Measurements from ENCODE around the gene ATP6V1D. TPM values are rescaled to one million over a fixed set of nuclear protein-coding genes. Genes with fewer than 3 reads are reported as not detected.

The ATP6V1D gene
- total RNA-seq, 1 donor from 2014 or later: 67.8 TPM

DNA sequence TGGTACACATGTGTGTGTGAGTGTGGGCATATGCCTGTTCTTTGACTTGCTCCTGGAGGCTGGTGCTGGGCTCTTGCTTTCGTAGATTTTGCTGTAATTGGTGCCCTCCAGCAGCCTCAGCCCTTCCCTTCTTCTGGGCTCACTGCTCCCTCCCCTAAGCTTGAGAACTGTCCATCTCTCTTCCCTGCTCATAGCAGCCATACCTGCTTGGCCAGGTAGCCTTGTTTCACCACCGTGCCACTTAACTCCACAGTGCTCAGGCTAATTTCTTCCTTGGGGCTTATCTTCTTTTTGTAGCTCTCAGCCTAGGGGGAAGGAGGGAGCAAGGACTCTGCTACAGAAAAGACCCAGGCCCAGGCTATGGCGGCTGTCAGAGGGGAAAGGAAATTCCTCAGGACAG, 32.5 kb upstream of the ATP6V1D start:
- H3K27ac Mint-ChIP-seq (ENCODE audit: unreplicated experiment): no peak overlapping the region

DNA sequence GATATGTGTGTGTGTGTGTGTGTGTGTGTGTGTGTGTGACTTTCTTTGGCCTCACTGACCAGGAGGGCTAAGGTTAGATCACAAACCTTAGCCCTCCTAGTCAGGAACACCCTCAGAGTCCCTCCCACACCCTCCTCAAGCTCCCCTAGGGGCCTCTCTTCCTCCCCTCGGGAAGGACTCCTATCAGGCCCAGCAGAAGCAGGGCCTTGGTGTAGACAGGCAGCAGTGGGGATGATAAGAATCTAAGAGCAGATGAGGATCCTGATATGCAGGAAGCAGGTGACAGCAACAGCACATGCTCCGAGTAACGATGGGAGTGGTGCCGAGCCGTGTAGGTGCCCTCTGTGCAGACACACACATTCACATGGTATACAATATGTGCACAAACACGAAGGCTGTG, 31.7 kb upstream of the ATP6V1D start:
- Mint-ChIP-seq H3K4me1 (ENCODE audit: unreplicated experiment) (peaks cover under 1% of the 10 kb centered on the region), H3K4me3 (ENCODE audit: unreplicated experiment) (no peak overlapping the region), H3K27me3 (ENCODE audit: unreplicated experiment) (no peaks in the 10 kb centered on the region), H3K36me3 (ENCODE audit: unreplicated experiment) (peaks cover 8% of the 10 kb centered on the region), H3K9me3 (ENCODE audit: unreplicated experiment) (no peaks in the 10 kb centered on the region), H3K27ac (ENCODE audit: unreplicated experiment) (no peak overlapping the region)
- TF ChIP-seq, protein P1, sequence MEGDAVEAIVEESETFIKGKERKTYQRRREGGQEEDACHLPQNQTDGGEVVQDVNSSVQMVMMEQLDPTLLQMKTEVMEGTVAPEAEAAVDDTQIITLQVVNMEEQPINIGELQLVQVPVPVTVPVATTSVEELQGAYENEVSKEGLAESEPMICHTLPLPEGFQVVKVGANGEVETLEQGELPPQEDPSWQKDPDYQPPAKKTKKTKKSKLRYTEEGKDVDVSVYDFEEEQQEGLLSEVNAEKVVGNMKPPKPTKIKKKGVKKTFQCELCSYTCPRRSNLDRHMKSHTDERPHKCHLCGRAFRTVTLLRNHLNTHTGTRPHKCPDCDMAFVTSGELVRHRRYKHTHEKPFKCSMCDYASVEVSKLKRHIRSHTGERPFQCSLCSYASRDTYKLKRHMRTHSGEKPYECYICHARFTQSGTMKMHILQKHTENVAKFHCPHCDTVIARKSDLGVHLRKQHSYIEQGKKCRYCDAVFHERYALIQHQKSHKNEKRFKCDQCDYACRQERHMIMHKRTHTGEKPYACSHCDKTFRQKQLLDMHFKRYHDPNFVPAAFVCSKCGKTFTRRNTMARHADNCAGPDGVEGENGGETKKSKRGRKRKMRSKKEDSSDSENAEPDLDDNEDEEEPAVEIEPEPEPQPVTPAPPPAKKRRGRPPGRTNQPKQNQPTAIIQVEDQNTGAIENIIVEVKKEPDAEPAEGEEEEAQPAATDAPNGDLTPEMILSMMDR (IDR thresholded peaks at IDR 0.05): no peak
- DNase-seq (ENCODE audit: extremely low spot score, unreplicated experiment): peak; percentile 59

More for the DNA sequence above, 32.5 kb upstream of the ATP6V1D start:
- no peaks in the 10 kb centered on the region for H3K9me3 Mint-ChIP-seq (ENCODE audit: unreplicated experiment)
- H3K27me3 Mint-ChIP-seq (ENCODE audit: unreplicated experiment): no peaks in the 10 kb centered on the region
- H3K36me3 Mint-ChIP-seq (ENCODE audit: unreplicated experiment): peaks cover 2% of the 10 kb centered on the region
- TF ChIP-seq, protein P1 (IDR thresholded peaks at IDR 0.05): no peak
- DNase-seq (ENCODE audit: extremely low spot score, unreplicated experiment): no peak
- H3K4me1 Mint-ChIP-seq (ENCODE audit: unreplicated experiment): peaks cover 5% of the 10 kb centered on the region
- no peak overlapping the region for H3K4me3 Mint-ChIP-seq (ENCODE audit: unreplicated experiment)

DNA sequence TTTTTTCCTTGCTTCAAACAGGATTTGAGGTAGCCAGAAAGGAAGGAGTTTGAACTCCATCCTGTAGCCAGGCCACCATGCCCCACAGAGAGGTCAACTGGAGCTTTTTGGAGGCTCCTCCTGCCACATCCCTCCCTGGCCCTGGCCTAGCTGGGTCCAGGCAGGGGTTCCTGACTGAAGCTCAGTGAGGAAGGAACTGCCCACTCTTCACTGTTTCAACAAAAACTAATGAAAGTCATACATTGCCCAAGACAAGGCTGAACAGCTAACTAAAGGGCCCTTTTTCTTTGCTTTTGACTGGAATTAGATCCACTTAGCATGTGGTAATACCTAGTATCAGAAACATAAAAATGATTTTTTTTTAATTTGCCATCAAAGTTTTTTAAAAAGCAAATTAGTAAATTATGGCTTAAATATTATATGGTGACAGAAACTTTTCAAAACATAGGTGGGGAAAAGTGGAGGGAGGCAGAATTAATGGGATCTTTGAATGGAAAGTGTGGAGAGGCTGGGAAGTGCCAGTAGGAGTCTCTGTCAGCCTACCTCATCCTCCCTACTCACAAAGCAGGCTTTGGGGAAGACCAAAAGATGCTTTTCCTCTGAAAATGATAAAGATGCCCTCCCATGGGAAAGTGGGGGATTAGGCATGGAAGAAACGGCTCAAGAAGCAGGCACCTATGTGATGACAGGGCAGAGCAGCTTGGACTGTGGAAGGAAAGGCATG, 30.4 kb upstream of the ATP6V1D start:
- DNase-seq (ENCODE audit: extremely low spot score, unreplicated experiment): no peak
- Mint-ChIP-seq H3K27me3 (ENCODE audit: unreplicated experiment) (no peaks in the 10 kb centered on the region), H3K27ac (ENCODE audit: unreplicated experiment) (no peak overlapping the region), H3K4me3 (ENCODE audit: unreplicated experiment) (no peak overlapping the region), H3K36me3 (ENCODE audit: unreplicated experiment) (peaks cover 17% of the 10 kb centered on the region), H3K9me3 (ENCODE audit: unreplicated experiment) (no peaks in the 10 kb centered on the region), H3K4me1 (ENCODE audit: unreplicated experiment) (no peaks in the 10 kb centered on the region)
- TF ChIP-seq, protein P1 (IDR thresholded peaks at IDR 0.05): no peak

DNA sequence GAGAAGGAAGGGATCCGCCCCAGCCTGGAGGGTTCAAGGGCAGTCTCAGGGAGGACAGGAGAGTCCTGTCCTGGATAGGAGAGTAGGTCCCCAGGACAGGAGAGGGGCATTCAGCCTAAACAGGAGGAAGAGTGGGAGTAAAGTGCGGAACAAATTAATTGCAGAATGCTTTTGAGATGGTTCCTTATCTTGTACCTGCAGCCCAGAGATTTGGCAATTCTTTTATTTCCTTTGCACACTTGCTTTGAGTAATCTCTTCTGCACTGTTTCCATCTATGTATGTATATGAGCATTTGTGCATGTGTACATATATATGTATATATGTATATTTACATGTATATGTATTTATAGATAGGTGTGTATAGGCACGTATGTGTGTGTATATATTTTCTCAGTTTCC, 29.7 kb upstream of the ATP6V1D start:
- no peak overlapping the region for H3K4me3 Mint-ChIP-seq (ENCODE audit: unreplicated experiment)
- H3K4me1 Mint-ChIP-seq (ENCODE audit: unreplicated experiment): no peaks in the 10 kb centered on the region
- TF ChIP-seq, protein P1 (IDR thresholded peaks at IDR 0.05): no peak
- H3K27me3 Mint-ChIP-seq (ENCODE audit: unreplicated experiment): no peaks in the 10 kb centered on the region
- DNase-seq (ENCODE audit: extremely low spot score, unreplicated experiment): no peak
- H3K27ac Mint-ChIP-seq (ENCODE audit: unreplicated experiment): no peak overlapping the region
- peaks cover 23% of the 10 kb centered on the region for H3K36me3 Mint-ChIP-seq (ENCODE audit: unreplicated experiment)
- no peaks in the 10 kb centered on the region for H3K9me3 Mint-ChIP-seq (ENCODE audit: unreplicated experiment)

DNA sequence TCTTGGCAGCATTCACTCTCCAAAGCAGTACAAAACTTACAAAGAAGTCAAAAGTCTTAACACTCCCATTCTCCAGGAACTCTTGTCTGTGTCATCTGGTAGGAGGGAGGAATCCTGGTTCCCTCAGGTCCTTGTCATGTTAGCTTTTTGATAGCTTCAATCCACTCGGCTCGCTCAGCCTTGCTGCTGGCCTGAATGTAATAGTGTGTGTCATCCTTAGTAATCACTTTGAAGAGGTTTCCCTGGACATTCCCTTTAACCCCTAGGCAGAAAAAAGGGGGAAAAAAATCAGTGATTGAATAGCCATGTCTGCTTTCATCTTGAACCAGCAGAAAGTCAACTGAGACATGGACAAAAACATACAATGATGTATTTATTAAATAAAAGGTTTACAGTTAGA, 27.6 kb upstream of the ATP6V1D start:
- Mint-ChIP-seq H3K36me3 (ENCODE audit: unreplicated experiment) (peaks cover 41% of the 10 kb centered on the region), H3K4me3 (ENCODE audit: unreplicated experiment) (no peak overlapping the region), H3K4me1 (ENCODE audit: unreplicated experiment) (no peaks in the 10 kb centered on the region), H3K27ac (ENCODE audit: unreplicated experiment) (no peak overlapping the region), H3K27me3 (ENCODE audit: unreplicated experiment) (no peaks in the 10 kb centered on the region), H3K9me3 (ENCODE audit: unreplicated experiment) (no peaks in the 10 kb centered on the region)
- DNase-seq (ENCODE audit: extremely low spot score, unreplicated experiment): no peak
- TF ChIP-seq, protein P1 (IDR thresholded peaks at IDR 0.05): no peak

All from osteocyte (in vitro differentiated cells).